H1 (cell line): ENCODE measurements around the gene NAIF1. TPM values are rescaled to one million over a fixed set of nuclear protein-coding genes. Genes with fewer than 3 reads are reported as not detected.

Source experiments
- CBX5 ChIP-seq: fragments of 300-800, 300-1000 bp; sonication (generic); IDR thresholded peaks from 2 replicates; pipeline ENCODE4 v1.7.1; 2016; ENCODE audit warnings: antibody characterized with exemption, low read length, low read depth
- GTF2F1 ChIP-seq: IDR thresholded peaks from 2 replicates; pipeline ENCODE4 v1.6.1; 2012; ENCODE audit warnings: low read depth, low read length, improper control_type of control experiment, borderline replicate concordance
- polyA plus RNA-seq, 7 experiments: library from polyadenylated mRNA; depleted of rRNA in 3 of 7; stranded (reverse) in 5 of 7; unstranded in 2 of 7; fragments of >200 nt in 5 of 7; fragments of 200-250 nt in 2 of 7; gene quantifications; 1 replicate in 5 of 7; 2 replicates in 1 of 7; 4 replicates in 1 of 7; pipeline versions ENCODE4 v1.2.1 to v1.2.3, GENCODE V29; 2011 to 2013; ENCODE audit warnings: missing spikeins in 2 of 7, mixed read lengths in 2 of 7
- total RNA-seq: library from RNA; stranded (reverse); fragmentation: NEBNext Ultra II Directional; extraction: Animal tissue kit (Norgen Biotek cat#: 25700); gene quantifications from 2 replicates; pipeline ENCODE4 v1.2.1, GENCODE V29; 2021

The NAIF1 gene
- total and polyA plus RNA-seq, 2 of the 8 experiments (the other 6 are each of a cell fraction or from before 2014, with no cell fraction given): 8.7 to 9.0 TPM

- no peak for TF ChIP-seq CBX5
- TF ChIP-seq GTF2F1: no peak
Measured at GRCh38 chr9:128084746-128085145, 17.6 kb upstream of the NAIF1 start (continued).
